Natural killer cell treated with Interleukin-12 subunit alpha and Interleukin-12 subunit beta and Interleukin-15 and Interleukin-18, amount 100 ng/mL, for 72 hours (primary cell): ENCODE results near the gene HS6ST2. TPM values are rescaled to one million over a fixed set of nuclear protein-coding genes. Genes with fewer than 3 reads are reported as not detected.
A peak's percentile ranks its signal among the peaks of the same experiment; 100 is the strongest.
"Not testable (repeated sequence)": the region's sequence is repeated elsewhere in the genome, so short reads cannot be mapped to it uniquely, and the experiment has no call there.

Experiments used
- ATAC-seq, 2 donors: fragments of 150-1000 bp; cut with Tn5 transposase in 1 of 2; sonication (Bioruptor Pico), chemical (Tn5 transposase) in 1 of 2; 2 replicates each; pipeline ENCODE4 v1.10.0; 2021
- DNase-seq: peaks from one replicate; pipeline ENCODE4 v3.0.0; 2022; ENCODE audit warnings: low spot score
- H3K27ac Mint-ChIP-seq, 2 donors: 1 replicate in 1 of 2; 2 replicates in 1 of 2; pipeline ENCODE4 v1.8.0; 2022; ENCODE audit warnings: mixed read lengths in 2 of 2, mild to moderate bottlenecking in 1 of 2, moderate library complexity in 1 of 2
- H3K27me3 Mint-ChIP-seq, 2 donors: 1 replicate in 1 of 2; 2 replicates in 1 of 2; pipeline ENCODE4 v1.8.0; 2022; ENCODE audit warnings: mixed read lengths in 2 of 2
- H3K36me3 Mint-ChIP-seq: one replicate; pipeline ENCODE4 v1.8.0; 2022; ENCODE audit warnings: mixed read lengths
- H3K4me1 Mint-ChIP-seq, 2 donors: 1 replicate in 1 of 2; 2 replicates in 1 of 2; pipeline ENCODE4 v1.8.0; 2022; ENCODE audit warnings: low read depth in 2 of 2, mixed read lengths in 2 of 2, mild to moderate bottlenecking in 1 of 2
- H3K4me3 Mint-ChIP-seq: one replicate; pipeline ENCODE4 v1.8.0; 2022; ENCODE audit warnings: mixed read lengths
- H3K9me3 Mint-ChIP-seq: 2 replicates; pipeline ENCODE4 v1.8.0; 2022; ENCODE audit warnings: mixed read lengths
- total RNA-seq, 2 donors: library from RNA; stranded (reverse); gene quantifications; one replicate each; pipeline ENCODE4 v1.2.3, GENCODE V29; 2022

Gene HS6ST2
- total RNA-seq, 2 donors from 2014 or later = 0.36 to 0.89 TPM

GRCh38 chrX:132908891-132909290, 49.5 kb downstream of the HS6ST2 start:
- no peak overlapping the region for H3K4me3 Mint-ChIP-seq
- no peak overlapping the region for H3K27ac Mint-ChIP-seq
- DNase-seq (no peak), ATAC-seq (no peak)
- no peaks in the 10 kb centered on the region for H3K36me3 Mint-ChIP-seq
- peaks cover 5 to 32% of the 10 kb centered on the region in 2 donors for H3K27me3 Mint-ChIP-seq
- no peaks in the 10 kb centered on the region for H3K4me1 Mint-ChIP-seq
- H3K9me3 Mint-ChIP-seq = no peaks in the 10 kb centered on the region

GRCh38 chrX:132900633-132901293, 57.7 kb downstream of the HS6ST2 start:
- Mint-ChIP-seq H3K4me3 (no peak overlapping the region), H3K4me1 (no peaks in the 10 kb centered on the region), H3K27ac (no peak overlapping the region), H3K27me3 (peaks cover 0 to 29% of the 10 kb centered on the region in 2 donors), H3K36me3 (no peaks in the 10 kb centered on the region), H3K9me3 (no peaks in the 10 kb centered on the region)
- ATAC-seq = no peak
- no peak for DNase-seq

GRCh38 chrX:132887569-132887968, 70.9 kb downstream of the HS6ST2 start:
- no peak for ATAC-seq
- peaks cover 4% of the 10 kb centered on the region for H3K36me3 Mint-ChIP-seq
- no peaks in the 10 kb centered on the region for H3K4me1 Mint-ChIP-seq
- peaks cover 26 to 39% of the 10 kb centered on the region in 2 donors for H3K27me3 Mint-ChIP-seq
- H3K4me3 Mint-ChIP-seq = no peak overlapping the region
- DNase-seq = no peak
- H3K9me3 Mint-ChIP-seq = no peaks in the 10 kb centered on the region
- H3K27ac Mint-ChIP-seq = no peak overlapping the region

- no peak for DNase-seq
- no peak overlapping the region for H3K4me3 Mint-ChIP-seq
- no peak for ATAC-seq
- H3K27me3 Mint-ChIP-seq = peaks cover 17 to 31% of the 10 kb centered on the region in 2 donors
- H3K36me3 Mint-ChIP-seq = peaks cover 4% of the 10 kb centered on the region
- H3K4me1 Mint-ChIP-seq = no peaks in the 10 kb centered on the region
- no peaks in the 10 kb centered on the region for H3K9me3 Mint-ChIP-seq
- H3K27ac Mint-ChIP-seq = no peak overlapping the region
Observed at GRCh38 chrX:132883358-132883915, 75.0 kb downstream of the HS6ST2 start.

GRCh38 chrX:132880753-132881152, 77.7 kb downstream of the HS6ST2 start:
- H3K4me3 Mint-ChIP-seq, H3K9me3 Mint-ChIP-seq, H3K27ac Mint-ChIP-seq, DNase-seq, ATAC-seq, H3K36me3 Mint-ChIP-seq, H3K4me1 Mint-ChIP-seq: not testable (repeated sequence)
- peaks cover 23 to 26% of the 10 kb centered on the region in 2 donors for H3K27me3 Mint-ChIP-seq

GRCh38 chrX:132877954-132878536, 80.4 kb downstream of the HS6ST2 start:
- DNase-seq = no peak
- H3K9me3 Mint-ChIP-seq = no peaks in the 10 kb centered on the region
- no peak for ATAC-seq
- H3K4me3 Mint-ChIP-seq = no peak overlapping the region
- no peaks in the 10 kb centered on the region for H3K4me1 Mint-ChIP-seq
- H3K27ac Mint-ChIP-seq = no peak overlapping the region
- peaks cover 0 to 28% of the 10 kb centered on the region in 2 donors for H3K27me3 Mint-ChIP-seq
- no peaks in the 10 kb centered on the region for H3K36me3 Mint-ChIP-seq

GRCh38 chrX:132876523-132877338, 81.7 kb downstream of the HS6ST2 start:
- DNase-seq (no peak), ATAC-seq (no peak)
- no peaks in the 10 kb centered on the region for H3K36me3 Mint-ChIP-seq
- H3K27me3 Mint-ChIP-seq = peaks cover 0 to 28% of the 10 kb centered on the region in 2 donors
- H3K4me3 Mint-ChIP-seq = no peak overlapping the region
- no peak overlapping the region for H3K27ac Mint-ChIP-seq
- no peaks in the 10 kb centered on the region for H3K9me3 Mint-ChIP-seq
- no peaks in the 10 kb centered on the region for H3K4me1 Mint-ChIP-seq

GRCh38 chrX:132875650-132876522, 82.5 kb downstream of the HS6ST2 start:
- H3K27ac Mint-ChIP-seq = no peak overlapping the region
- DNase-seq = no peak

GRCh38 chrX:132862562-132862961, 95.9 kb downstream of the HS6ST2 start:
- DNase-seq (no peak), ATAC-seq (no peak)
- Mint-ChIP-seq H3K4me1 (peaks cover 20 to 22% of the 10 kb centered on the region in 2 donors), H3K27me3 (peaks cover 0 to 17% of the 10 kb centered on the region in 2 donors), H3K36me3 (peaks cover 11% of the 10 kb centered on the region), H3K27ac (no peak overlapping the region), H3K9me3 (no peaks in the 10 kb centered on the region), H3K4me3 (no peak overlapping the region)

More at GRCh38 chrX:132875650-132876522, 82.5 kb downstream of the HS6ST2 start:
- Mint-ChIP-seq H3K4me3 (no peak overlapping the region), H3K9me3 (no peaks in the 10 kb centered on the region), H3K27me3 (peaks cover 0 to 31% of the 10 kb centered on the region in 2 donors), H3K36me3 (no peaks in the 10 kb centered on the region), H3K4me1 (no peaks in the 10 kb centered on the region)
- no peak for ATAC-seq

- Mint-ChIP-seq H3K27ac (no peak overlapping the region), H3K9me3 (no peaks in the 10 kb centered on the region), H3K4me3 (no peak overlapping the region), H3K36me3 (peaks cover 11% of the 10 kb centered on the region), H3K27me3 (peaks cover 0 to 17% of the 10 kb centered on the region in 2 donors), H3K4me1 (peaks cover 25 to 27% of the 10 kb centered on the region in 2 donors)
- no peak for DNase-seq
- no peak for ATAC-seq
Observed at GRCh38 chrX:132861076-132861475, 97.4 kb downstream of the HS6ST2 start.

- no peak for ATAC-seq
- Mint-ChIP-seq H3K9me3 (no peaks in the 10 kb centered on the region), H3K4me1 (peaks cover 25 to 33% of the 10 kb centered on the region in 2 donors), H3K4me3 (no peak overlapping the region), H3K27ac (no peak overlapping the region), H3K36me3 (peaks cover 11% of the 10 kb centered on the region), H3K27me3 (peaks cover 0 to 17% of the 10 kb centered on the region in 2 donors)
- DNase-seq = no peak
Observed at GRCh38 chrX:132860200-132860599, 98.2 kb downstream of the HS6ST2 start.

GRCh38 chrX:132858018-132858417, 100.4 kb downstream of the HS6ST2 start:
- DNase-seq = no peak
- H3K4me3 Mint-ChIP-seq = peak overlapping the region; percentile 76
- H3K9me3 Mint-ChIP-seq = no peaks in the 10 kb centered on the region
- peak overlapping the region; percentile 4 to 53 for H3K27ac Mint-ChIP-seq
- ATAC-seq = peak; percentile 66 to 71
- H3K27me3 Mint-ChIP-seq = peaks cover 0 to 11% of the 10 kb centered on the region in 2 donors
- peaks cover 25 to 33% of the 10 kb centered on the region in 2 donors for H3K4me1 Mint-ChIP-seq
- H3K36me3 Mint-ChIP-seq = no peaks in the 10 kb centered on the region

- no peaks in the 10 kb centered on the region for H3K9me3 Mint-ChIP-seq
- no peak overlapping the region for H3K4me3 Mint-ChIP-seq
- peaks cover 25 to 33% of the 10 kb centered on the region in 2 donors for H3K4me1 Mint-ChIP-seq
- ATAC-seq (no peak), DNase-seq (no peak)
- no peaks in the 10 kb centered on the region for H3K36me3 Mint-ChIP-seq
- peaks cover 0 to 19% of the 10 kb centered on the region in 2 donors for H3K27me3 Mint-ChIP-seq
- H3K27ac Mint-ChIP-seq = no peak overlapping the region
Observed at GRCh38 chrX:132855780-132856341, 102.6 kb downstream of the HS6ST2 start.
